Left hindlimb (tissue), 1 donor: ENCODE results near the gene PIP5K1C.

Experiments
- DNase-seq: peaks from one replicate; pipeline ENCODE4 v3.0.0-alpha.2; 2018

The PIP5K1C gene

GRCh38 chr19:3608079-3608641 is 92.1 kb downstream of the PIP5K1C start:
- DNase-seq, result no peak

DNA sequence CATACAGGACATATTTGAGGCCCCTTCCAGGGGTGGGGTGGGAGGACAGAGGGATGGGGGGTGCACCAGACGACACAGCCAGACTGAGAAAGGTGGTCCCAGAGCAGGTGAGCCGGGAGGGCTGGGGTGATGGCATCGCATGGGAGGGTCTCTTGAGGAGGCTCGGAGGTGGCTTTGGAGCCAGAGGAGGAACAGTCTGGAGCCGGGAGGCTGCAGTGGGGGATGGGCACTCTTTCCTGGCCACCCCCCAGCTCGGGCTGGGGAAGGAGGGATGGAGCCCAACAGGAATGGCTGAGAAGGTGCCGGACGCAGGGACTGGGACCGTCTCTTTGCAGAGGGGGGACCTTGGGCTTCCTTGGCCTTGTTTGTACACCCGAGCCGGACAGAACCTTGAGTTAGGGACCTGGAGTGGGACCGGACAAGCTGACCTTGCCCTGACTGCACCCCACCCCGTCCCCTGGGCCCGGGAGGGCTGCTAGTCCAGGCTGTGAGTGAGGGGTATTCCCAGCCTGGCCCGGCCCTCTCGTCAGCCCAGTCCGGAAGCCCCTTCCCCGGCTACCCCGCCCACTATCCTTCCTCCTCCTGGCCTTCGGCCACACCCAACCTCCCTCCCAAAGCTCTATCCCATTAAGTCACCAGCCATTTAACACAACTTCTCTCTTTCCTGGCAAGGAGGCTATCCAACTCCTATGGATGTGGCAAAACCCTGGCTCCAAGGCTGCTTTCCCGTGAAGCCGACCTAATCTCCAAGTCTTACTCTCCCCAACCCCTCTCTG is 92.8 kb downstream of the PIP5K1C start:
- DNase-seq, result peak; percentile 72

DNA sequence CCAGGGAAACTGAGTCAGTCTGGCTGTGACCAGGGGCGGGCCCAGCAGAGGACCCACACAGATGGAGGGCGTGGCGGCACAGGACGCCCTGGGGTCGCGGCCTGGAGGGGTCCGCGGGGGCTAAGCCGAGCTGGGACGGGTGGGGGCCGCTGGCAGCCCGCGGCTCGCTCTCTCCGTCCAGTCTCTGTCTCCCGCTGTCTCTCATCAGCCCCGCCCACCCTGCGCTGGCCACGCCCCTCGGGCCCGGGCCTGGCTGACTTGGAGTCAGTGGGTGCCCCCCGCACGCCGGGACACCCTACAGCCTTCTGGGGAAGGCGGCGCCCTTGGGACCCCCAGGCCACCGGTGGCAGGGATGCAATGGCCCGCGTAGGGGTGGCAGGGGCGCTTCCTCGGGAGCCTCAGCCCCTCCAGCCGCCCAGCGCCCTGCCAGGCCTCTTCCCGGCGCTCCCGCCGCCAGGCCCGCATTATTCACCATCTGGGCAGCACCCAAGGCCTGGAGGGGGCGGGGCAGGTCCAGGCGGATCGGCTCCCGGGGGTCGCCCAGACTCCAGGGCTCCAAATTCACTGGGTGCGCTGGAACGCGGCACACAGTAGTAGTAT is 93.5 kb downstream of the PIP5K1C start, which contains the start of gene TBXA2R:
TSS of gene TBXA2R (minus strand) at position 186 of the 600 bp plus-strand sequence. CDS start 6,241 bp downstream, outside the sequence.
- DNase-seq, result peak; percentile 76

GRCh38 chr19:3606174-3606689 is 94.0 kb downstream of the PIP5K1C start:
- DNase-seq, result no peak

GRCh38 chr19:3605770-3606169 is 94.5 kb downstream of the PIP5K1C start:
- no peak for DNase-seq

- no peak for DNase-seq
These were observed 94.9 kb downstream of the PIP5K1C start for GRCh38 chr19:3605361-3605760.

DNA sequence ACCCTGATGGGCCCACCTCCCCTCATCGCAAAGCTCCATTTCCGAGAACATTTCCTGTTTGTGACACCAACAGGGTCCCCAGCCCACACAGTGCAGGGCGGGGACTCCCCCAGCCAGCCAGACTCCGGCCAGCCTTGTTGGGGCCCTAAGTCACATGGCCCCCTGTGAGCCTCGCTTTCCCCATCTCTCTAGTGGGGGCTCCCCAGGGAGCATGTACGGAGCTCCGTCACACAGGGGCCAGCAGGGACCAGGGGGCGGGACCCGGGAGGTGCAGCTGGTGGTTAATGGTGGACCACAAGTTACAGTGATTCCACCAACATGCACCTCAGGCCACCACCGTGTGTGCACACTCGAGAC is 95.3 kb downstream of the PIP5K1C start:
- no peak for DNase-seq

DNA sequence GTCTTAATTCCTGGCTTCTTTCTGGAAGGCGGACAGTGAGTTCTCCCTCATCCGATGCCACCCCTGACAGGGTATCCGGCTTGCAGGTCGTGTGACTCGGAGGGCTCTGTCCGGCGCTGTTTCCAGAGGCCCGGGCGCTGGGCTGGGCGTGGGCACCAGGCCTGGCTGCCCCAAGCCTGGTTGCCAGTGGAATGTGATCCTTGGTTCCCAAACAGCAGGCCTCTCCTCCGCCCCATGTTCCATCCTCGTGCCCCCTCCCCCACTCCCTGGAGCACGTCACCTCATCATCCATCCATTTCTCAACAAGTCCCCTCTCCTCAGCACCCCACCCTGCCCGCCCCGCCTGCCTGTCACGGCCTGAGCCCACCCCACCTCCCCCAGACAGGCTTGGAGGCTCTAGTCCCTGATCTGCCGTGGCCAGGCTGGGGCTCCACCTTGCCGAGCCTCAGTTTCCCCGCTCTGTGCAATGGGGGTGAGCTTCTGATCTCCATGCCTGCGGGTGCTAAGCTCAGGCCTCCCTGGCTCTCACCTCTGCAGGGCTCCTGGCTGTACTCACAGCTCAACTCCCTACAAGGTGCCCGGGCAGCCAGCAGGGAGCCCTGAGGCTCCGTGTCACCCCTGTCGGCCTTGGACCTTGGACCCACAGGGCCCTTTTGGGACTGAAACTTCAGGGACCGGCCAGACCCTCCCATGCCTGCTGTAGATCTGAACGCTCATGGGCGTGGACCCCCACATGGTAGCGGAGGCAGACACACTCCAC is 95.9 kb downstream of the PIP5K1C start:
- no peak for DNase-seq

GRCh38 chr19:3603121-3603811 is 97.0 kb downstream of the PIP5K1C start:
- no peak for DNase-seq

- DNase-seq, result no peak
These were observed 99.2 kb downstream of the PIP5K1C start for GRCh38 chr19:3601021-3601420.

DNA sequence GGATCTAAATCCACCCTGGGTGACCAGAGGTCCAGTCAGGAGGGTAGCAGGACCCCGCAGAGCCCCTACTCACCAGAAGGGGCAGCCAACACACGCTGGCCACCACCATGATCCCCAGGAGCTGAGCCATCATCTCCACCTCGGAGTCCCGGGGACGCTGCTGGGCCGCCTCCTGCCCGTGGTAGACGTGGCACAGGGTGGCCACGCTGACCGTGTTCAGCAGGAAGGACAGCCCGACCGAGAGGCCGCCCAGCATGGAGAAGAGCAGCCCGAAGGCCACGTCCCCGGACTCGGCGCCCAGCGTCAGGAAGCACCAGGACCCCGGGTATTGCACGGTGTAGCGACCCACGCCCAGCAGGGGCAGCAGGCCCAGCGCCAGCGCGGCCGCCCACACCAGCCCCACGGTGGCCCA is 100.5 kb downstream of the PIP5K1C start:
- DNase-seq, result no peak

DNA sequence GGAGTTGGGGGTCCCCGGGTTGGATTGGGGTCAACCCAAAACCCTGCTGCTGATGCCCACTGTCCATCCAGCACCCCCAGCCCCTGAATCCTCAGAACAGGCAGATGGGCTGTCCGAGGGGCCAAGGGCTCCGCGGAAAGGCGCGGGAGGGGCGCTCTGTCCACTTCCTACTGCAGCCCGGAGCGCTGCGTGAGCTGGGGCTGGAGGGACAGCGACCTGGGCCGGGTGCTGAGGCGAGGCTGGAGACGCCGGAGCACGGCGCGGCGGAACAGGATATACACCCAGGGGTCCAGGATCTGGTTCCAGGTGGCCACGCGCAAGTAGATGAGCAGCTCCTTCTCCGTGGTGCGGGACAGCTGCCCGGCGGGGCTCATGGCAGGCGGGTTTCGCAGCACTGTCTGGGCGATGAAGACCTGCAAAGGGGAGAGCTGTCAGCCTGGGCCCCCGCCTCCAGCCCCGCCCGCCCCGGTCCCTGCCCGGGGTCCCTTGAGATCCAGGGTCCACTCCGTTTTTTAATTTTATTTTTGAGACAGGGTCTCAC is 104.7 kb downstream of the PIP5K1C start:
- DNase-seq, result no peak

- DNase-seq, result no peak
These were observed 107.1 kb downstream of the PIP5K1C start for GRCh38 chr19:3593156-3593555.

- no peak for DNase-seq
These were observed 108.2 kb downstream of the PIP5K1C start for GRCh38 chr19:3591876-3592613.

DNA sequence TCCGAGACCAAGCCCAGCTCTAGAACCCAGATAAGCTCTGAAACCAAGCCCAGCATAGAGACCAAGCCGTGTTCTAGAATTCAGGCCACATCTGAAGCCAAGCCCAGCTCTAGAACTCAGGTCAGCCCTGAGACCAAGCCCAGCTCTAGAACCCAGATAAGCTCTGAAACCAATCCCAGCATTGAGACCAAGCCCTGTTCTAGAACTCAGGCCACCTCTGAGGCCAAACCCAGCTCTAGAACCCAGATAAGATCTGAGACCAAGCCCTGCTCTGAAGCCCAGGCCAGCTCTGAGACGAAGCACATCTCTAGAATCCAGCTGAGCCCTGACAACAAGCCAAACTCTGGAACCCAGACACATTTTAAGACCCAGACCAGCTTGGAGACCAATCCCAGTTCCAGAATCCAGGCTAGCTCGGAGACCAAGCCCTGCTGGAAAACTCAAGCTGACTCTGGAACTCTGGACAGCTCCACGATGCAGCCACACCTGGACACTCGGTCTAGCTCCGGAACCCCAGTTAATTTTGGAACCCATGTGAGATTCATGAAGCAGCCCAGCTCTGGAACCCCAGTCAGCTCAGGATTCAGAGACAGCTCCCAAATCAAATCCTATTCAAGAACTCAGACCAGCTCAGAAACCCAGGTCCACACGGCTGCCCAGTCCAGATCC is 109.1 kb downstream of the PIP5K1C start:
- no peak for DNase-seq

- DNase-seq, result no peak
These were observed 110.3 kb downstream of the PIP5K1C start for GRCh38 chr19:3589949-3590348.

DNA sequence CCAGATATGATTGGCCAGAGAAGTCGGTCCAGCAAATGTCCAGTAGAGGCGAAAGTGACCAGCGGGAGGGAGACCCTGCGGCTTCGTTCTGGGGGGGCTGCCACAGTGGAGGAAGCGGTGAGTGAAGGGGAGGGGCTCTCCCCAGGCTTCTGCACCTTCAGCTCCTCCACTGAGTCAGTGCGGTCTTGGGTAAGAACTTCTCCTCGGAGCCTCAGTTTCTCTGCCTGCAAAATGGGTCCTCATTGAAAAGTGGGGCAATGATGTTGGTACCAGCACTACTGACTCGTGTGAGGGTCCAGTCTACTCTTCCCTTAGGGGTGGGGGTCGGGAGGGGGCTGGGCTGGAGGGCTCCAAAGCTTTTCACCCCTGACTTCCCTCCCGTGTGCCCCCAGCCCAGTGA is 110.8 kb downstream of the PIP5K1C start:
- no peak for DNase-seq

DNA sequence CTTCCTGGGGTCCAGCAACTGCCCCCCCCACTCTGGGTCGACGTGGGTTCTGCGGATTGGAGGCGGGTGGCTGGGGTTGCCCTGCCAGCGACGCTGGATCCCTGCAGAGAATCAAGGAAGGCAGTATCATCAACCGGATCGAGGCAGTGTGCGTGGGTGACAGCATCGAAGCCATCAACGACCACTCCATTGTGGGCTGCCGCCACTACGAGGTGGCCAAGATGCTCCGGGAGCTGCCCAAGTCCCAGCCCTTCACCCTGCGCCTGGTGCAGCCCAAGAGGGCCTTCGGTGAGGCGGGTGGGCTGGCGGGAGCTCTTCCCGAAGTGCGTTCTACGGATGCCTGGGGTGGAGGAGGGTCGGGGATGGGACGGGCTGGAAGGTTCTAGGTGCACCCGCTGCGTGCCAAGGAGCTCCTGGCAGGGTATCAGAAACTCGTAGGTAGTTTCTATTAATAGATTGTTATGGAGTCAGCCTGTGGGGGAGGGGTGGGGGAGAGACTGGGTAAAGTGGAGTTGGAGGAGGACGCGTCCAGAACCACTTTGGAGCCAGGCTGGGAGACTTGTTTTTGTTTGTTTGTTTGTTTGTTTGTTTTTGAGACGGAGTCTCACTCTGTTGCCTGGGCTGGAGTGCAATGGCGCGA is 113.4 kb downstream of the PIP5K1C start:
- DNase-seq, result no peak

- DNase-seq, result no peak
These were observed 114.1 kb downstream of the PIP5K1C start for GRCh38 chr19:3586127-3586626.
